Neural cell (in vitro differentiated cells): ENCODE measurements around the gene DIS3L2. TPM values are rescaled to one million over a fixed set of nuclear protein-coding genes. Genes with fewer than 3 reads are reported as not detected.

Experiments used
- H2AFZ ChIP-seq: fragments of 200-600, 300-800 bp; sonication (generic), shearing (Covaris generic); 2 replicates; pipeline ENCODE4 v1.6.0; 2014; ENCODE audit warnings: low read depth, mild to moderate bottlenecking, antibody characterized with exemption, low read length, moderate library complexity
- H3F3A ChIP-seq: fragments of 200-600 bp; shearing (Covaris generic); 2 replicates; pipeline ENCODE4 v1.6.1; 2016; ENCODE audit warnings: mild to moderate bottlenecking, moderate library complexity, mixed read lengths, antibody characterized with exemption, low read length; ENCODE audit not compliant: insufficient read depth, poor library complexity, severe bottlenecking
- H3K27ac ChIP-seq: fragments of 200-600, 300-800 bp; sonication (generic), shearing (Covaris generic); 2 replicates; pipeline ENCODE4 v1.5.1; 2014; ENCODE audit warnings: mild to moderate bottlenecking, low read length, moderate library complexity
- H3K27me3 ChIP-seq: fragments of 300-800, 200-600 bp; sonication (generic), shearing (Covaris generic); 2 replicates; pipeline ENCODE4 v1.6.0; 2014; ENCODE audit warnings: mild to moderate bottlenecking, low read depth, low read length, moderate library complexity; ENCODE audit not compliant: insufficient read depth
- H3K36me3 ChIP-seq: fragments of 300-800, 200-600 bp; sonication (generic), shearing (Covaris generic); 2 replicates; pipeline ENCODE4 v1.5.1; 2014; ENCODE audit warnings: mild to moderate bottlenecking, antibody characterized with exemption, low read length, moderate library complexity; ENCODE audit not compliant: insufficient read depth
- H3K4me2 ChIP-seq: fragments of 300-800, 200-600 bp; sonication (generic), shearing (Covaris generic); 2 replicates; pipeline ENCODE4 v1.6.0; 2014; ENCODE audit warnings: mild to moderate bottlenecking, low read length
- H3K4me3 ChIP-seq: fragments of 300-800, 200-600 bp; sonication (generic), shearing (Covaris generic); 2 replicates; pipeline ENCODE4 v1.5.1; 2014; ENCODE audit warnings: mild to moderate bottlenecking, low read length, moderate library complexity
- H3K79me2 ChIP-seq: fragments of 200-600 bp; shearing (Covaris generic); replicated peaks from 2 replicates; pipeline ENCODE4 v1.6.0; 2014; ENCODE audit warnings: mild to moderate bottlenecking, low read length, moderate library complexity; ENCODE audit not compliant: insufficient read depth
- H3K9ac ChIP-seq: fragments of 300-800, 200-600 bp; sonication (generic), shearing (Covaris generic); 2 replicates; pipeline ENCODE4 v1.6.1; 2016; ENCODE audit warnings: mild to moderate bottlenecking, low read length, mixed read lengths
- H3K9me2 ChIP-seq: fragments of 200-600 bp; shearing (Covaris generic); 2 replicates; pipeline ENCODE4 v1.6.1; 2016; ENCODE audit warnings: mild to moderate bottlenecking, low read length, mixed read lengths; ENCODE audit not compliant: insufficient read depth
- H3K9me3 ChIP-seq: fragments of 200-600, 300-800 bp; sonication (generic), shearing (Covaris generic); 2 replicates; pipeline ENCODE4 v1.6.1; 2016; ENCODE audit warnings: mild to moderate bottlenecking, mixed run types, low read length, moderate library complexity, mixed read lengths
- H4K20me1 ChIP-seq: fragments of 200-600 bp; shearing (Covaris generic); 2 replicates; pipeline ENCODE4 v1.6.1; 2016; ENCODE audit warnings: mild to moderate bottlenecking, mixed run types; ENCODE audit not compliant: insufficient read depth
- CTCF ChIP-seq: fragments of 450-650 bp; IDR thresholded peaks from 2 replicates; pipeline ENCODE4 v1.5.1; 2014; ENCODE audit warnings: antibody characterized with exemption, mild to moderate bottlenecking, moderate library complexity; ENCODE audit not compliant: poor library complexity, severe bottlenecking
- EP300 ChIP-seq: fragments of 450-650 bp; conservative IDR thresholded peaks from 2 replicates; pipeline ENCODE4 v1.6.1; 2014; ENCODE audit warnings: antibody characterized with exemption, mild to moderate bottlenecking, moderate library complexity; ENCODE audit not compliant: poor library complexity, severe bottlenecking
- EZH2 ChIP-seq: fragments of 200-600, 300-800 bp; shearing (Covaris generic), sonication (generic); IDR thresholded peaks from 2 replicates; pipeline ENCODE4 v1.6.1; 2014; ENCODE audit warnings: antibody characterized with exemption, low read length, borderline replicate concordance, mild to moderate bottlenecking; ENCODE audit not compliant: insufficient read depth, poor library complexity, severe bottlenecking
- MXI1 ChIP-seq: fragments of 450-650 bp; conservative IDR thresholded peaks from 2 replicates; pipeline ENCODE4 v1.6.1; 2014; ENCODE audit warnings: antibody characterized with exemption, mild to moderate bottlenecking; ENCODE audit not compliant: poor library complexity, severe bottlenecking
- POLR2AphosphoS5 ChIP-seq: IDR thresholded peaks from 2 replicates; pipeline ENCODE4 v1.6.1; 2012
- RAD21 ChIP-seq: fragments of 450-650 bp; conservative IDR thresholded peaks from 2 replicates; pipeline ENCODE4 v1.6.1; 2014; ENCODE audit warnings: antibody characterized with exemption, mild to moderate bottlenecking, moderate library complexity
- REST ChIP-seq: IDR thresholded peaks from 2 replicates; pipeline ENCODE4 v1.6.1; 2012; ENCODE audit warnings: borderline replicate concordance
- SMC3 ChIP-seq: fragments of 450-650 bp; conservative IDR thresholded peaks from 2 replicates; pipeline ENCODE4 v1.6.1; 2014; ENCODE audit warnings: antibody characterized with exemption, mild to moderate bottlenecking, moderate library complexity; ENCODE audit not compliant: poor library complexity
- TAF1 ChIP-seq: IDR thresholded peaks from 2 replicates; pipeline ENCODE4 v1.6.1; 2012; ENCODE audit warnings: low read depth
- polyA plus RNA-seq: library from polyadenylated mRNA; depleted of rRNA; stranded (reverse); fragments of >200 nt; gene quantifications from 2 replicates; pipeline ENCODE4 v1.2.3, GENCODE V29; 2014

Gene DIS3L2
- polyA plus RNA-seq, 1 donor from 2014 or later = 20.0 TPM

GRCh38 chr2:232286001-232286868, 324.7 kb downstream of the DIS3L2 start:
- Histone ChIP-seq H3K79me2 (no peaks in the 10 kb centered on the region), H3K27ac (no peak overlapping the region), H2AFZ (no peak overlapping the region), H3K27me3 (no peaks in the 10 kb centered on the region), H3K4me2 (no peak overlapping the region), H3K9ac (no peak overlapping the region), H3F3A (no peaks in the 10 kb centered on the region), H3K36me3 (no peaks in the 10 kb centered on the region), H3K9me3 (no peaks in the 10 kb centered on the region), H4K20me1 (no peaks in the 10 kb centered on the region), H3K4me3 (no peak overlapping the region), H3K9me2 (no peaks in the 10 kb centered on the region)
- TF ChIP-seq TAF1 (no peak), REST (no peak), SMC3 (no peak), CTCF (no peak), EP300 (no peak), MXI1 (no peak), POLR2AphosphoS5 (no peak), EZH2 (no peak), RAD21 (no peak)

- H3F3A ChIP-seq = no peaks in the 10 kb centered on the region
- H3K4me2 ChIP-seq = no peak overlapping the region
- no peak overlapping the region for H2AFZ ChIP-seq
- no peak overlapping the region for H3K4me3 ChIP-seq
- no peaks in the 10 kb centered on the region for H3K27me3 ChIP-seq
- H4K20me1 ChIP-seq = no peaks in the 10 kb centered on the region
- H3K27ac ChIP-seq = no peak overlapping the region
- no peaks in the 10 kb centered on the region for H3K79me2 ChIP-seq
- no peaks in the 10 kb centered on the region for H3K9me3 ChIP-seq
- no peaks in the 10 kb centered on the region for H3K36me3 ChIP-seq
- H3K9ac ChIP-seq = no peak overlapping the region
- H3K9me2 ChIP-seq = no peaks in the 10 kb centered on the region
- TF ChIP-seq REST (no peak), EZH2 (no peak), SMC3 (no peak), POLR2AphosphoS5 (no peak), RAD21 (no peak), TAF1 (no peak), EP300 (no peak), CTCF (no peak), MXI1 (no peak)
These were observed 325.8 kb downstream of the DIS3L2 start for GRCh38 chr2:232287316-232287715.
